Measurements from ENCODE around the gene CEMP1. TPM values are rescaled to one million over a fixed set of nuclear protein-coding genes. Genes with fewer than 3 reads are reported as not detected.

The CEMP1 gene
- total and polyA plus RNA-seq, 2 experiments from 2014 or later: 0.31 to 7.5 TPM

DNA sequence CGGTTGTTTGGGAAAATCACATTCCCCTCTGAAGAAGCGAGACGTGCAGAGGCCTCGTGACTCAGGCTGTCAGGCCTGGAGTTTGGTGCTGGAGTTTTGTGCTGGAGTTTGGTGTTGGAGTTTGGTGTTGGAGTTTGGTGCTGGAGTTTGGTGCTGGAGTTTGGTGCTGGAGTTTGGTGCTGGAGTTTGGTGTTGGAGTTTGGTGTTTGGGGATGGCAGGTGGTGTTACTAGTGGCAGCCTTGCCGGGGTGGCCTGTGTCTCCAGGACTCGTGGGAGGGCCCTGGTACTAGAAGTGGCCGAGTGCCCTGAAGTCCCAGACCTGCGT, 43.7 kb downstream of the CEMP1 start:
- Mint-ChIP-seq H3K9me3 (no peaks in the 10 kb centered on the region), H3K27me3 (ENCODE audit: insufficient read depth, low read depth, poor library complexity) (peaks cover 18% of the 10 kb centered on the region), H3K4me3 (no peak overlapping the region; the same call in 2 of the 3 replicates), H3K36me3 (ENCODE audit: low read depth) (no peaks in the 10 kb centered on the region; the same call in 1 of the 3 replicates), H3K27ac (peak overlapping the region; percentile 63), H3K4me1 (peaks cover 20% of the 10 kb centered on the region)
- H3K4me3 ChIP-seq: no peak overlapping the region
- no peak overlapping the region for H3K4me2 ChIP-seq
- no peaks in the 10 kb centered on the region for H3K4me1 ChIP-seq (ENCODE audit: insufficient read depth)
- H3K27ac ChIP-seq (ENCODE audit: low read depth): no peak overlapping the region
- no peaks in the 10 kb centered on the region for H3K36me3 ChIP-seq (ENCODE audit: insufficient read depth)
- no peak overlapping the region for H2AFZ ChIP-seq
- H3K9me2 ChIP-seq (ENCODE audit: insufficient read depth): no peaks in the 10 kb centered on the region
- DNase-seq (ENCODE audit: low spot score) (no peak), ATAC-seq (no peak)
- H3K27me3 ChIP-seq (ENCODE audit: insufficient read depth): no peaks in the 10 kb centered on the region
- no peaks in the 10 kb centered on the region for H3F3A ChIP-seq (replicated peaks; ENCODE audit: low read depth)
- 0 out of 2 replicates have a peak, but pooled peaks cover 3% of the 10 kb centered on the region for H3K79me2 ChIP-seq (replicated peaks; ENCODE audit: insufficient read depth)
- no peak for TF ChIP-seq JUNB (IDR thresholded peaks at IDR 0.05; ENCODE audit: unreplicated experiment)
- TF ChIP-seq, protein P1, sequence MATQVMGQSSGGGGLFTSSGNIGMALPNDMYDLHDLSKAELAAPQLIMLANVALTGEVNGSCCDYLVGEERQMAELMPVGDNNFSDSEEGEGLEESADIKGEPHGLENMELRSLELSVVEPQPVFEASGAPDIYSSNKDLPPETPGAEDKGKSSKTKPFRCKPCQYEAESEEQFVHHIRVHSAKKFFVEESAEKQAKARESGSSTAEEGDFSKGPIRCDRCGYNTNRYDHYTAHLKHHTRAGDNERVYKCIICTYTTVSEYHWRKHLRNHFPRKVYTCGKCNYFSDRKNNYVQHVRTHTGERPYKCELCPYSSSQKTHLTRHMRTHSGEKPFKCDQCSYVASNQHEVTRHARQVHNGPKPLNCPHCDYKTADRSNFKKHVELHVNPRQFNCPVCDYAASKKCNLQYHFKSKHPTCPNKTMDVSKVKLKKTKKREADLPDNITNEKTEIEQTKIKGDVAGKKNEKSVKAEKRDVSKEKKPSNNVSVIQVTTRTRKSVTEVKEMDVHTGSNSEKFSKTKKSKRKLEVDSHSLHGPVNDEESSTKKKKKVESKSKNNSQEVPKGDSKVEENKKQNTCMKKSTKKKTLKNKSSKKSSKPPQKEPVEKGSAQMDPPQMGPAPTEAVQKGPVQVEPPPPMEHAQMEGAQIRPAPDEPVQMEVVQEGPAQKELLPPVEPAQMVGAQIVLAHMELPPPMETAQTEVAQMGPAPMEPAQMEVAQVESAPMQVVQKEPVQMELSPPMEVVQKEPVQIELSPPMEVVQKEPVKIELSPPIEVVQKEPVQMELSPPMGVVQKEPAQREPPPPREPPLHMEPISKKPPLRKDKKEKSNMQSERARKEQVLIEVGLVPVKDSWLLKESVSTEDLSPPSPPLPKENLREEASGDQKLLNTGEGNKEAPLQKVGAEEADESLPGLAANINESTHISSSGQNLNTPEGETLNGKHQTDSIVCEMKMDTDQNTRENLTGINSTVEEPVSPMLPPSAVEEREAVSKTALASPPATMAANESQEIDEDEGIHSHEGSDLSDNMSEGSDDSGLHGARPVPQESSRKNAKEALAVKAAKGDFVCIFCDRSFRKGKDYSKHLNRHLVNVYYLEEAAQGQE (IDR thresholded peaks at IDR 0.05; ENCODE audit: unreplicated experiment): no peak
- H4K20me1 ChIP-seq (replicated peaks; ENCODE audit: insufficient read depth): no peaks in the 10 kb centered on the region; the same call in 1 of the 2 replicates

DNA sequence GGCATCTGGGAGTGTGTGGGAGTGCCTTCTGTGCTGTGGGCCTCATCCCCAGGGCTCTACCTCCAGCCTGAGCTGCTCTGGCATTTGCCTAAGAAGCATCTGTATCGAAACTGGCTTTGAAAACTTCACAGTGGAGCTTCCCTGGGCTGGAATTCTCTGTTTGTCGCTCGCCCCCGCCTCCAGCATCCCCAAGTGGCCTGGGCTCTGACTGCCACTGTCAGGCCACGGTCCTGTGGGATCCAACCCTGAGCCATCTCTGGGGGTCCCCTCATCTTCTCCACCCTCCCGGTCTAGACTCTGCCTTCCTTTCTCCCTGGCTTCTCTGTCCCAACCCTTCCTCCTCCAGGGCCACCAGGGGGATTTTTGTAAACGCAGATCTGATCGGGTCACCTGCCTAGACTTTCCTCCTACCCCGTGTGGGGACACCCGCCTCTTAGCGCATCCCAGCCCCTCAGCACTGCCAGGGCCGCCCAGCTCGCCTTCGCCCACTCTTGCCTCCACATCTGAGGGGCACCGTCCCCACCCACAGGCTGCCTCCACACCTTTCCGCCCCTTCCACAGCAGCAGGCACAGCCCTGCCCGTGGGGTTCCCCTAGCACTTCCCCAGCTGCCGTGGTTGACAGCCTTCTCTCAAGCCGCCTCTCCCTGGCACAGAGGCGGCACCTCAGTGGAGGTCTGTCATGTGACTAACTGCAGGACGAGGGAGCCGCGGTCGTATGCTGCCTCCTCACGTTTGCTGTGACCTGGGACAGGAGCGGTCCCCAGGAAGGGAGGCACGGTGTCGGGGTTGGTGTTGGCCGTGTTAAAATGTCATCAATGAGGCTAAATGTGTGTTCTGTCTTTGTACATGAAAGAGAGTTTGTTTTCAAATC, 44.3 kb downstream of the CEMP1 start:
- Histone ChIP-seq H3K36me3 (ENCODE audit: insufficient read depth) (no peaks in the 10 kb centered on the region), H4K20me1 (replicated peaks; ENCODE audit: insufficient read depth) (no peaks in the 10 kb centered on the region; the same call in 1 of the 2 replicates), H2AFZ (no peak overlapping the region), H3K4me3 (no peak overlapping the region), H3K9me2 (ENCODE audit: insufficient read depth) (no peaks in the 10 kb centered on the region), H3K27ac (ENCODE audit: low read depth) (no peak overlapping the region), H3F3A (replicated peaks; ENCODE audit: low read depth) (no peaks in the 10 kb centered on the region), H3K4me1 (ENCODE audit: insufficient read depth) (no peaks in the 10 kb centered on the region), H3K4me2 (no peak overlapping the region), H3K27me3 (ENCODE audit: insufficient read depth) (no peaks in the 10 kb centered on the region), H3K79me2 (replicated peaks; ENCODE audit: insufficient read depth) (0 out of 2 replicates have a peak, but pooled peaks cover 6% of the 10 kb centered on the region)
- H3K27ac Mint-ChIP-seq: peak overlapping the region; percentile 63; the same call in 1 of the 2 replicates
- TF ChIP-seq EZH2 (IDR thresholded peaks at IDR 0.05; ENCODE audit: low read depth, unreplicated experiment): no peak
- TF ChIP-seq, protein P2, sequence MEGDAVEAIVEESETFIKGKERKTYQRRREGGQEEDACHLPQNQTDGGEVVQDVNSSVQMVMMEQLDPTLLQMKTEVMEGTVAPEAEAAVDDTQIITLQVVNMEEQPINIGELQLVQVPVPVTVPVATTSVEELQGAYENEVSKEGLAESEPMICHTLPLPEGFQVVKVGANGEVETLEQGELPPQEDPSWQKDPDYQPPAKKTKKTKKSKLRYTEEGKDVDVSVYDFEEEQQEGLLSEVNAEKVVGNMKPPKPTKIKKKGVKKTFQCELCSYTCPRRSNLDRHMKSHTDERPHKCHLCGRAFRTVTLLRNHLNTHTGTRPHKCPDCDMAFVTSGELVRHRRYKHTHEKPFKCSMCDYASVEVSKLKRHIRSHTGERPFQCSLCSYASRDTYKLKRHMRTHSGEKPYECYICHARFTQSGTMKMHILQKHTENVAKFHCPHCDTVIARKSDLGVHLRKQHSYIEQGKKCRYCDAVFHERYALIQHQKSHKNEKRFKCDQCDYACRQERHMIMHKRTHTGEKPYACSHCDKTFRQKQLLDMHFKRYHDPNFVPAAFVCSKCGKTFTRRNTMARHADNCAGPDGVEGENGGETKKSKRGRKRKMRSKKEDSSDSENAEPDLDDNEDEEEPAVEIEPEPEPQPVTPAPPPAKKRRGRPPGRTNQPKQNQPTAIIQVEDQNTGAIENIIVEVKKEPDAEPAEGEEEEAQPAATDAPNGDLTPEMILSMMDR (conservative IDR thresholded peaks at IDR 0.05; ENCODE audit: low read depth in 2 of 2): peak in 1 of 2 experiments; percentile 32; a peak in 2 of 4 replicates
- no peak for DNase-seq (ENCODE audit: low spot score)
- ATAC-seq: peak; percentile 61
- H3K9me3 Mint-ChIP-seq: no peaks in the 10 kb centered on the region
- H3K36me3 Mint-ChIP-seq (ENCODE audit: low read depth): no peaks in the 10 kb centered on the region; the same call in 1 of the 3 replicates
- H3K4me3 Mint-ChIP-seq: no peak overlapping the region; the same call in 2 of the 3 replicates
- peaks cover 18% of the 10 kb centered on the region for H3K27me3 Mint-ChIP-seq (ENCODE audit: insufficient read depth, low read depth, poor library complexity)
- H3K4me1 Mint-ChIP-seq: peaks cover 20% of the 10 kb centered on the region

All from GM23338 (cell line).